SH-SY5Y (cell line): ENCODE results near the gene GIT1.

Source experiments
- GATA2 ChIP-seq: IDR thresholded peaks from 2 replicates; pipeline ENCODE4 v1.6.1; 2011; ENCODE audit warnings: mild to moderate bottlenecking, low read depth, low read length
- GATA3 ChIP-seq: IDR thresholded peaks from 2 replicates; pipeline ENCODE4 v1.6.1; 2011; ENCODE audit warnings: low read depth, mild to moderate bottlenecking, low read length, moderate library complexity

GRCh38 chr17:29619251-29619650 lies 29.8 kb upstream of the GIT1 start:
- TF ChIP-seq GATA2 (no peak), GATA3 (no peak)
